GM18873 (cell line): ENCODE results near the gene ABHD12B.
"Not testable (repeated sequence)": the region's sequence is repeated elsewhere in the genome, so short reads cannot be mapped to it uniquely, and the experiment has no call there.

Experiments used
- ATAC-seq: cut with Tn5 transposase; IDR thresholded peaks from one replicate; pipeline ENCODE4 v1.9.1; 2021; ENCODE audit warnings: mild to moderate bottlenecking, moderate library complexity, moderate number of reproducible peaks; ENCODE audit not compliant: unreplicated experiment, low FRiP score

Gene ABHD12B

GRCh38 chr14:50883827-50884197 lies 12.0 kb downstream of the ABHD12B start:
- ATAC-seq = no peak

GRCh38 chr14:50887476-50887875 lies 15.6 kb downstream of the ABHD12B start:
- ATAC-seq = no peak

- no peak for ATAC-seq
Observed at GRCh38 chr14:50892255-50892654, 20.4 kb downstream of the ABHD12B start.

GRCh38 chr14:50896421-50896820 lies 24.6 kb downstream of the ABHD12B start:
- ATAC-seq = not testable (repeated sequence)

- not testable (repeated sequence) for ATAC-seq
Observed at GRCh38 chr14:50897005-50897404, 25.2 kb downstream of the ABHD12B start.

GRCh38 chr14:50897658-50898175 lies 25.9 kb downstream of the ABHD12B start:
- ATAC-seq = no peak

- ATAC-seq = no peak
Observed at GRCh38 chr14:50901361-50901760, 29.5 kb downstream of the ABHD12B start.

GRCh38 chr14:50904719-50905118 lies 32.9 kb downstream of the ABHD12B start:
- ATAC-seq = no peak

- ATAC-seq = no peak
Observed at GRCh38 chr14:50906326-50907065, 34.6 kb downstream of the ABHD12B start.

GRCh38 chr14:50910495-50911420 lies 38.9 kb downstream of the ABHD12B start:
- ATAC-seq = no peak

GRCh38 chr14:50917449-50917848 lies 45.6 kb downstream of the ABHD12B start:
- no peak for ATAC-seq

- not testable (repeated sequence) for ATAC-seq
Observed at GRCh38 chr14:50919524-50919923, 47.7 kb downstream of the ABHD12B start.

GRCh38 chr14:50920482-50921230 lies 48.8 kb downstream of the ABHD12B start:
- ATAC-seq = no peak

GRCh38 chr14:50922803-50923202 lies 51.0 kb downstream of the ABHD12B start:
- no peak for ATAC-seq

- ATAC-seq = no peak
Observed at GRCh38 chr14:50924236-50924635, 52.4 kb downstream of the ABHD12B start.

GRCh38 chr14:50924843-50925242 lies 53.0 kb downstream of the ABHD12B start:
- no peak for ATAC-seq

GRCh38 chr14:50926851-50927386 lies 55.1 kb downstream of the ABHD12B start:
- ATAC-seq = no peak

GRCh38 chr14:50928002-50928635 lies 56.3 kb downstream of the ABHD12B start:
- ATAC-seq = no peak

GRCh38 chr14:50929506-50929905 lies 57.7 kb downstream of the ABHD12B start:
- no peak for ATAC-seq

- ATAC-seq = no peak
Observed at GRCh38 chr14:50931559-50931958, 59.7 kb downstream of the ABHD12B start.
